GM12873 (cell line): ENCODE data around the gene ZNF627.

ENCODE experiments used
- CTCF ChIP-seq: IDR thresholded peaks from 2 replicates; pipeline ENCODE4 v1.5.1; 2012; ENCODE audit warnings: low read depth, mild to moderate bottlenecking, moderate library complexity, low read length, control low read depth; ENCODE audit not compliant: insufficient read depth; ENCODE audit errors: missing control alignments

Gene ZNF627

GRCh38 chr19:11597202-11598102 is at the start of gene ZNF627:
Gene ZNF627, plus strand, starts transcription at chr19:11597483. Its CDS starts 145 bp downstream, at chr19:11597628.
- TF ChIP-seq CTCF = peak; percentile 14

GRCh38 chr19:11547929-11548700 is 49.2 kb upstream of the ZNF627 start:
- no peak for TF ChIP-seq CTCF

GRCh38 chr19:11549386-11549953 is 47.8 kb upstream of the ZNF627 start:
- no peak for TF ChIP-seq CTCF

- no peak for TF ChIP-seq CTCF
These were observed 47.0 kb upstream of the ZNF627 start for GRCh38 chr19:11550265-11550664.

GRCh38 chr19:11551603-11552235 is 45.6 kb upstream of the ZNF627 start:
- peak; percentile 54 for TF ChIP-seq CTCF

- TF ChIP-seq CTCF = no peak
These were observed 44.5 kb upstream of the ZNF627 start for GRCh38 chr19:11552666-11553372.
